ENCODE data around the gene OR6T1. TPM values are rescaled to one million over a fixed set of nuclear protein-coding genes. Genes with fewer than 3 reads are reported as not detected.

Gene OR6T1
- not detected in 2 replicates for total RNA-seq

DNA sequence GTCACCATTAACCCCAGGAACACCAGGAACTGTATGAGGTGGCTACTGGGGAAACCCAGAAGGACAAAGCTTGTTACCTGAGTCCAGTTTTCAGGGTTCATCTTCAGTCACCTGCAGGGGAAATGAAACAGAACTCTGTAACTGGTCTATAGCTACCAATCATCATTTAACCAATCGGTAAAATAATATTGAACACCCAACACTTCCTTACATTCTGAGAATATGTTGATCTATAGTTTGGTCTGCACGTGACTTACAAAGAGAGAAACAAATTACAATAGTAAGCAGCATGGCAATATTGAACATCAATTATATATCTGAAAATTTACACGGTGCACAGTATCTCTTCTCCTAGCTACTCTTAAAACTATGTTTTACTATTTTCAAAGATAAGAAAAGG is at the start of gene OR6T1:
TSS of gene OR6T1 (minus strand) at position 101 of the 400 bp plus-strand sequence. CDS start at position 101, 0 bp downstream.

DNA sequence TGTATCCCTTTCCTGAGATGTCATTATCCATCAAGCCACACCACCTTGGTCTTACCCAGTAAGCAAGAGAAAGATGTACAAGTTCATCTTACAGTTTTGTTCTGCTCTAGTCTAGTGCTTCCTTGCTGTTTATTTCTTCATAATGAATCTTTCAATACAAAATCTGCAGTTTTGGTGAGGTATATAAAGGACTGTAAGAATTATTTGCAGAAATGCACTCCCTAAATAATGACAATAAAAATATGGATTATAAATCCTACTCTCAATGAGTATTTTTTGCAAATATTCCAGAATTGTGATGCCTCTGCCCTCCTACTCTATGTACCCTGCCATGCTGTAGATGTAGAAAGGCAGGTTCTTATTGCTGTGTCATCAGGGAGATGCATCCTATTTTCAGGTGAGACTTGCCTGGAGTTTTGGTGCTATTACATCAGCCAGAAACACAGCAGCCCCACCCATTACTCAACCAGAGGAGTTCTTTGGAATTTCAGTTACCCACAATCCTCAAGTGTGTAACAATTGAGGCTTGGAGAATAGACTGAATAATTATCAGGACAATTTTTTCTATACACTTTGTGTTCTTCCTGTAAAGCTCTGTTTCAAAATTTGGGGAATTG is 34.2 kb upstream of the OR6T1 start, which contains the start of gene OR10S1:
TSS of gene OR10S1 (minus strand) at position 51 of the 617 bp plus-strand sequence. CDS start 117 bp downstream, outside the sequence.

DNA sequence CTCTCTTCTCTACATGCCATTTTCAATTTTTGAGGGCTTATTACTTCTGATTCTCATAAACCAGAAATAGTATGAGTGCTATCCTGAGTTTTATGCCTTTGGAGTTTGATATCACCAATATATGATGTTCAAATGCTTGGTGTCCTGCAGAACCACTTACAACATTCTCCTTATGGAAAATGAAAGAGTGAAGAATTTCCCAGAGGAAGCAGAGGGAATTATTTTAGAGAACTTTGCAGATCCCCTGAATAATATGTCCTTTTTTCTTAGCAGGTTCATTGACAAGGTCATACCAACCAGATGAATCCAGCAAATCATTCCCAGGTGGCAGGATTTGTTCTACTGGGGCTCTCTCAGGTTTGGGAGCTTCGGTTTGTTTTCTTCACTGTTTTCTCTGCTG is 4.3 kb downstream of the OR6T1 start, which contains the start of gene OR4D5:
TSS of gene OR4D5 (plus strand) at position 301 of the 400 bp plus-strand sequence. CDS start at position 301, 0 bp downstream.

GRCh38 chr11:123901867-123902266 is 41.8 kb downstream of the OR6T1 start, which contains the start of gene OR8D4:
OR8D4 (plus strand) TSS chr11:123902167; CDS start chr11:123906432, 4,265 bp downstream.

Other genes with a start within 250 kb of the OR6T1 start
- gene ZNF202, start 202.2 kb downstream of the OR6T1 start, total RNA-seq: 4.7 and 5.0 TPM in 2 replicates
- not detected in 2 replicates for gene OR6X1, start 189.3 kb downstream of the OR6T1 start, total RNA-seq
- gene OR6M1, start 137.5 kb downstream of the OR6T1 start, total RNA-seq: not detected in 2 replicates
- not detected in 2 replicates for gene TMEM225, start 58.2 kb downstream of the OR6T1 start, total RNA-seq
- gene OR8D4, start 41.7 kb downstream of the OR6T1 start, total RNA-seq: 0.06 TPM in 1 of 2 replicates, not detected in the other
- not detected in 2 replicates for gene OR4D5, start 4.2 kb downstream of the OR6T1 start, total RNA-seq
- not detected in 2 replicates for gene OR10S1, start 33.9 kb upstream of the OR6T1 start, total RNA-seq
- gene OR10G6, start 51.3 kb upstream of the OR6T1 start, total RNA-seq: not detected in 2 replicates
- gene OR10G4, start 69.2 kb upstream of the OR6T1 start, total RNA-seq: not detected in 2 replicates
- gene OR10G9, start 79.2 kb upstream of the OR6T1 start, total RNA-seq: not detected in 2 replicates
- gene OR10G8, start 83.0 kb upstream of the OR6T1 start, total RNA-seq: not detected in 2 replicates
- not detected in 2 replicates for gene OR10G7, start 97.5 kb upstream of the OR6T1 start, total RNA-seq
- 29.7 and 64.4 TPM in 2 replicates for gene VWA5A, start 171.6 kb upstream of the OR6T1 start, total RNA-seq
- not detected in 2 replicates for gene OR10D3, start 239.5 kb upstream of the OR6T1 start, total RNA-seq

Data from aortic smooth muscle cell (primary cell).